IMR-90 (cell line): ENCODE results near the gene ACTR1A.

ENCODE experiments used
- CTCF ChIP-seq: conservative IDR thresholded peaks from 2 replicates; pipeline ENCODE4 v1.5.1; 2012; ENCODE audit warnings: mild to moderate bottlenecking, low read depth, low read length, improper control_type of control experiment
- POLR2A ChIP-seq: IDR thresholded peaks from 2 replicates; pipeline ENCODE4 v1.6.1; 2012; ENCODE audit warnings: mild to moderate bottlenecking, low read depth, low read length
- RAD21 ChIP-seq: IDR thresholded peaks from 2 replicates; pipeline ENCODE4 v1.6.1; 2012; ENCODE audit warnings: low read length, improper control_type of control experiment
- RFX5 ChIP-seq: IDR thresholded peaks from 2 replicates; pipeline ENCODE4 v1.8.0; 2012; ENCODE audit warnings: low read depth, mild to moderate bottlenecking, low read length, moderate library complexity
- SMC3 ChIP-seq: fragments of 150-350 bp; IDR thresholded peaks from 2 replicates; pipeline ENCODE4 v1.6.1; 2016; ENCODE audit warnings: low read depth, mild to moderate bottlenecking, antibody characterized with exemption, low read length, moderate library complexity

GRCh38 chr10:102522874-102523249 lies 20.4 kb upstream of the ACTR1A start:
- TF ChIP-seq POLR2A (no peak), CTCF (no peak), RAD21 (no peak), SMC3 (no peak), RFX5 (no peak)
